Lower lobe of right lung (tissue), 2 donors: ENCODE results near the gene ARID1B. TPM values are rescaled to one million over a fixed set of nuclear protein-coding genes. Genes with fewer than 3 reads are reported as not detected.

Experiments
- ATAC-seq, 2 donors: fragments of 200-7000 bp; cut with Tn5 transposase; one replicate each; pipeline ENCODE4 v1.9.1; 2020 to 2022; ENCODE audit warnings: mild to moderate bottlenecking in 2 of 2, moderate library complexity in 2 of 2
- DNase-seq: peaks from one replicate; pipeline ENCODE4 v3.0.0-alpha.2; 2020
- H3K27ac ChIP-seq: fragments of 200-600 bp; one replicate; pipeline ENCODE4 v1.8.0; 2022
- H3K27me3 ChIP-seq: fragments of 200-600 bp; one replicate; pipeline ENCODE4 v1.8.0; 2022; ENCODE audit warnings: low read depth
- H3K36me3 ChIP-seq: fragments of 200-600 bp; one replicate; pipeline ENCODE4 v1.8.0; 2022; ENCODE audit warnings: mild to moderate bottlenecking
- H3K4me1 ChIP-seq: fragments of 200-600 bp; one replicate; pipeline ENCODE4 v1.8.0; 2022
- H3K4me3 ChIP-seq: fragments of 200-600 bp; one replicate; pipeline ENCODE4 v1.8.0; 2022; ENCODE audit warnings: mild to moderate bottlenecking
- H3K9me3 ChIP-seq: fragments of 200-600 bp; one replicate; pipeline ENCODE4 v1.8.0; 2022
- intact Hi-C: fragments of 100-400 bp; cut with DNase I; formaldehyde crosslinking; loops from one replicate; pipeline ENCODE4 v1.11.0; 2022
- total RNA-seq: library from RNA; stranded (reverse); fragmentation: NEBNext Ultra II Directional; extraction: Animal tissue kit (Norgen Biotek cat#: 25700); gene quantifications from one replicate; pipeline ENCODE4 v1.2.1, GENCODE V29; 2021
- TF ChIP-seq, protein P1 (sequence below): fragments of 200-600 bp; IDR thresholded peaks from one replicate; pipeline ENCODE4 v1.8.0; 2022; ENCODE audit warnings: antibody characterized with exemption, mild to moderate bottlenecking
- donor health status: DM: no; HTN: yes; CAD: no; lungs with severe emphysema.

Gene ARID1B
- total RNA-seq, 1 donor from 2014 or later = 95.5 TPM

- no peak for ATAC-seq
These were observed 193.5 kb downstream of the ARID1B start for GRCh38 chr6:156970595-156971112.

GRCh38 chr6:156971153-156971885 is 194.1 kb downstream of the ARID1B start:
- Histone ChIP-seq H3K9me3 (no peaks in the 10 kb centered on the region), H3K27ac (no peak overlapping the region), H3K27me3 (no peaks in the 10 kb centered on the region), H3K36me3 (no peaks in the 10 kb centered on the region), H3K4me3 (no peak overlapping the region), H3K4me1 (peaks cover 40% of the 10 kb centered on the region)
- no peak for DNase-seq
- no peak for ATAC-seq
- intact Hi-C loops = no loop called here
- TF ChIP-seq, protein P1, sequence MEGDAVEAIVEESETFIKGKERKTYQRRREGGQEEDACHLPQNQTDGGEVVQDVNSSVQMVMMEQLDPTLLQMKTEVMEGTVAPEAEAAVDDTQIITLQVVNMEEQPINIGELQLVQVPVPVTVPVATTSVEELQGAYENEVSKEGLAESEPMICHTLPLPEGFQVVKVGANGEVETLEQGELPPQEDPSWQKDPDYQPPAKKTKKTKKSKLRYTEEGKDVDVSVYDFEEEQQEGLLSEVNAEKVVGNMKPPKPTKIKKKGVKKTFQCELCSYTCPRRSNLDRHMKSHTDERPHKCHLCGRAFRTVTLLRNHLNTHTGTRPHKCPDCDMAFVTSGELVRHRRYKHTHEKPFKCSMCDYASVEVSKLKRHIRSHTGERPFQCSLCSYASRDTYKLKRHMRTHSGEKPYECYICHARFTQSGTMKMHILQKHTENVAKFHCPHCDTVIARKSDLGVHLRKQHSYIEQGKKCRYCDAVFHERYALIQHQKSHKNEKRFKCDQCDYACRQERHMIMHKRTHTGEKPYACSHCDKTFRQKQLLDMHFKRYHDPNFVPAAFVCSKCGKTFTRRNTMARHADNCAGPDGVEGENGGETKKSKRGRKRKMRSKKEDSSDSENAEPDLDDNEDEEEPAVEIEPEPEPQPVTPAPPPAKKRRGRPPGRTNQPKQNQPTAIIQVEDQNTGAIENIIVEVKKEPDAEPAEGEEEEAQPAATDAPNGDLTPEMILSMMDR = no peak

More at GRCh38 chr6:156970595-156971112, 193.5 kb downstream of the ARID1B start:
- no peak overlapping the region for H3K27ac ChIP-seq
- peaks cover 35% of the 10 kb centered on the region for H3K4me1 ChIP-seq
- intact Hi-C loops = no loop called here
- no peak overlapping the region for H3K4me3 ChIP-seq
- no peaks in the 10 kb centered on the region for H3K27me3 ChIP-seq
- TF ChIP-seq, protein P1 = no peak
- DNase-seq = no peak
- H3K36me3 ChIP-seq = no peaks in the 10 kb centered on the region
- H3K9me3 ChIP-seq = no peaks in the 10 kb centered on the region

GRCh38 chr6:156972145-156972544 is 195.0 kb downstream of the ARID1B start:
- Histone ChIP-seq H3K4me3 (no peak overlapping the region), H3K9me3 (no peaks in the 10 kb centered on the region), H3K27me3 (no peaks in the 10 kb centered on the region), H3K4me1 (peaks cover 47% of the 10 kb centered on the region), H3K27ac (no peak overlapping the region), H3K36me3 (no peaks in the 10 kb centered on the region)
- ATAC-seq (no peak), DNase-seq (no peak)
- intact Hi-C loops = no loop called here
- TF ChIP-seq, protein P1 = no peak

DNA sequence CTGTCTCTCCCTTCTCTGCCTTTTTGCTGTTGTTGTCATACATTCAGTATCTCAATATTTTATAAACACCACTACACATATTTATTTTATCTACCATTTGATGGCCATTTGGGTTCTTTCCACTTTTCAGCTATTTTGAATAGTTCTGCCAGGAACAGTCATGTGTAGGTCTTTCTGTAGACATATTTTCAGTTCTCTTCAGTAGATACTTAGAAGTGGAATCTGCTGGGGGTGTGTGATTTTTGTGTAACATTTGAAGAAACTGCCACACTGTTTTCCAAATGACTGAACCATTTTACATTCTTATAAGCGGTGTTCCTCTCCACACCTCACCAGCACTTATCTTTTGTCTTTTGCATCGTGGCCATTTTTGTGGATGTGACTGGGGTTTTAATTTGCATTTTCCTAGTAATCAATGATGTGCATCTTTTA is 197.7 kb downstream of the ARID1B start:
- TF ChIP-seq, protein P1 = no peak
- Histone ChIP-seq H3K27ac (no peak overlapping the region), H3K4me1 (peaks cover 57% of the 10 kb centered on the region), H3K9me3 (no peaks in the 10 kb centered on the region), H3K27me3 (no peaks in the 10 kb centered on the region), H3K36me3 (no peaks in the 10 kb centered on the region), H3K4me3 (no peak overlapping the region)
- no peak for ATAC-seq
- DNase-seq = no peak
- intact Hi-C loops = no loop called here

DNA sequence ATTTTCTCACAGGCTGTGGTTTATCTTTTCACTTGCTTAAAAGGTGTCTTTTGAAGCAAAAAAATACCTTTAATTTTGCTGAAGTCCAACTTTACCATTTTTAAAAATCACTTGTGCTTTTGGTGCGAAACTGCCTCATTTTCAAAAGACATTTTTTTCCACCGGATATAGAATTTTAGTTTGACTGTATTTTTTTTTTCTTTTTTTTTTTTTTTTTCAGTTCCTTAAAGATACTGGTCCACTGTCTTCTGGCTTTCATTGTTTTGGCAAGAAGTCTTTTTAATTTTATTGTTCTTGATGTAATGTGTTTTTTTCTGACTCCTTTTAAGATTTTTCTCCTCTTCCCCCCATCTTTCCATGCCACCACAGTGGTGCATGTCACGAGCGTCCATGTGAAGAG is 198.2 kb downstream of the ARID1B start:
- DNase-seq (no peak), ATAC-seq (no peak)
- Histone ChIP-seq H3K27me3 (no peaks in the 10 kb centered on the region), H3K4me1 (peaks cover 56% of the 10 kb centered on the region), H3K9me3 (no peaks in the 10 kb centered on the region), H3K36me3 (no peaks in the 10 kb centered on the region), H3K27ac (no peak overlapping the region), H3K4me3 (no peak overlapping the region)
- intact Hi-C loops = no loop called here
- TF ChIP-seq, protein P1 = no peak
